ENCODE measurements around the gene MPIG6B. TPM values are rescaled to one million over a fixed set of nuclear protein-coding genes. Genes with fewer than 3 reads are reported as not detected.

The MPIG6B gene
- total RNA-seq, 1 donor from 2014 or later: not detected

DNA sequence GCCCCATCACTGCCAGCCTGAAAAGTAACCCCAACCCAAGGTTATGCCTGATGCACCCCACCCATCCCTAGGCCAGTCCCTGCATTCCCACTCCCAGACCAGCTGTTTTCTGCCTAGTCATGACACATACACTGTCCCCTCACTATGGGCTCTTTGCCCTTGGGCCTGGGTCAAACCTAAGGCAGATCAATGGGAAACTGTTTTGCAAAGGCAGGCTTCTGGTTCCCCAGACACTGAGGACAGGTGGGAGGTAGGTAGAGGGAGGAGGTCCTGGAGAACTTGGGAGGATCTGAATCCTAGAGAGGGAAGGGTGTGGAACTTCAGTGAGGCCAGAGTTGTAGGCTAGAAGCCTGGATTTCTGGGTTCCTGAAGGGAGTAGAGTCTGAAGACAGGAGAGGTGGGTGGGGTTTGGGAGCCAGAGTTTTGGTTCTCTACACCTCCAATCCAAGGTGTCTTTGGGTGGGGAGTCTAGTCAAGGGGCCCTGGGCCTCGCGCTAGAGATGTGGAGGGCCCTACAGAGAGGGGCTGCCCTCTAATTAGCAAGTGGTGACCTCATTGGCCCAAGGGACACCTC is 11.2 kb downstream of the MPIG6B start:
- Mint-ChIP-seq H3K4me1 (ENCODE audit: unreplicated experiment) (peaks cover 55% of the 10 kb centered on the region), H3K4me3 (ENCODE audit: unreplicated experiment) (peak overlapping the region; percentile 100), H3K36me3 (ENCODE audit: low read depth, unreplicated experiment) (peaks cover 27% of the 10 kb centered on the region), H3K9me3 (ENCODE audit: unreplicated experiment) (no peaks in the 10 kb centered on the region), H3K27me3 (ENCODE audit: unreplicated experiment) (peaks cover 22% of the 10 kb centered on the region), H3K27ac (ENCODE audit: unreplicated experiment) (peak overlapping the region; percentile 100)
- DNase-seq (ENCODE audit: low spot score): no peak
- TF ChIP-seq, protein P1, sequence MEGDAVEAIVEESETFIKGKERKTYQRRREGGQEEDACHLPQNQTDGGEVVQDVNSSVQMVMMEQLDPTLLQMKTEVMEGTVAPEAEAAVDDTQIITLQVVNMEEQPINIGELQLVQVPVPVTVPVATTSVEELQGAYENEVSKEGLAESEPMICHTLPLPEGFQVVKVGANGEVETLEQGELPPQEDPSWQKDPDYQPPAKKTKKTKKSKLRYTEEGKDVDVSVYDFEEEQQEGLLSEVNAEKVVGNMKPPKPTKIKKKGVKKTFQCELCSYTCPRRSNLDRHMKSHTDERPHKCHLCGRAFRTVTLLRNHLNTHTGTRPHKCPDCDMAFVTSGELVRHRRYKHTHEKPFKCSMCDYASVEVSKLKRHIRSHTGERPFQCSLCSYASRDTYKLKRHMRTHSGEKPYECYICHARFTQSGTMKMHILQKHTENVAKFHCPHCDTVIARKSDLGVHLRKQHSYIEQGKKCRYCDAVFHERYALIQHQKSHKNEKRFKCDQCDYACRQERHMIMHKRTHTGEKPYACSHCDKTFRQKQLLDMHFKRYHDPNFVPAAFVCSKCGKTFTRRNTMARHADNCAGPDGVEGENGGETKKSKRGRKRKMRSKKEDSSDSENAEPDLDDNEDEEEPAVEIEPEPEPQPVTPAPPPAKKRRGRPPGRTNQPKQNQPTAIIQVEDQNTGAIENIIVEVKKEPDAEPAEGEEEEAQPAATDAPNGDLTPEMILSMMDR (IDR thresholded peaks at IDR 0.05; ENCODE audit: unreplicated experiment): no peak

DNA sequence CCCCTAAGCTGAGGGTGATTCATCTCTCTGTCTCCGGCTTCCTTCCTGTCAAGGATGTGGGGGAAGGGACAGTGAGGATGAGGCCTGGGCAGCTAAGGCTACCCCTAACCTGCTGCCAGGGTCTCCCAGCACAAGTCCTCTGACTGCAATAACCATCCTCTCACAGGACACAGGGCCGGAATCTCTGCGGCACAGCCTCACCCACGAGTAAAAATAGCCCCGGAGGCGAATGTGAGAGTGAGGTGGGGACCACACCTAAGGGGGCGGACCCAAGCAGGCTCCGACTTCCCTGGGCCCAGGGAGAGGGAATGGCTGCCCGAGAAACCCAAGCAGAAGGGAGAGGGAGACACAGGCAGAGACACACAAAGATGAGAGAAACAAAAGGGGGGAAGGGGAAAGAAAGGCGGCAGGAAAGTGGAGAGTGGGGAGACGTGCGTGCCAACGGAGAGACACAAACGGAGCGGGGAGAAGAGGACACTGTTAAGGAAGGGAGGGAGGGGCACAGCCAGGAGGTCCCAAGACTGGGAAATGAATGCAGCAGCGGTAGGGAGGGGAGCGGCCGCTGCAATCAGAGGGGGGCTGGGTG is 11.7 kb downstream of the MPIG6B start:
- peaks cover 27% of the 10 kb centered on the region for H3K36me3 Mint-ChIP-seq (ENCODE audit: low read depth, unreplicated experiment)
- H3K27ac Mint-ChIP-seq (ENCODE audit: unreplicated experiment): peak overlapping the region; percentile 100
- peak; percentile 38 for DNase-seq (ENCODE audit: low spot score)

DNA sequence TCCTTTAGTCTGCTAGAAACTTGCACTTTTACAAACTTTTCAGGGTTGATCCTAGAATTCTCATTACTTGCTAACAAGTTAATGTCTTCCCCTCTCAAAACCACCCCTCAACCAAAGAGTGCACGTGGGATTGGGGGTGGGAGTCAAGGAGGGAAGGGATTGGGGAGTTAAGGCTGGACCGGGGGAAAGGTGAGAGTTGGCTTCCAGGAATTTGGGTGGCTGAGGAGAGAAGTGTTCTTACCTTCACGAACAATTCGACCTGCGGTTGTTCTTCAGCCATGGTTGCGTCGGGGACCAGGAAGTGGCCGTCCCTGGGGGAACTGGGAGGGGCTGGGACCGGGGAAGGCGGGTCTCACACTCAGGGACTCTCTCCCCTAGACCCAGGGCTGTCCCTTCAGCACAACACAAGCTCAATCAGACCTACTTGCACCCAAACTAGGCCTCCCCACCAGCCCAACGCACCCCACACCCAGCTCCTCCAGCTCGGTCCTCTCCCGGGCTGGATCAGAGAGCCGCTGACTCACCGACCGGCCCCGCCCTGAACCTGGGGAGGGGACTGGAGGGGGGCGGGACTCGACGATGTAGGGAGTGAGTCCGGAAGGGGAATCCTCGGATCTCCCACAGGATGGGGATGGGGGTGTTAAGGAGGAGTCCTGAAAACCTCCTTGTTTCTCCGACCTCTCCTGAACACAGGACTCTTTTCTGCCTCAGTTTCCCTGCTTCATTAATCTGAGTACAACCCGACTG is 13.0 kb downstream of the MPIG6B start, which contains the start of gene CLIC1:
Gene CLIC1 (minus strand): TSS at position 510 of the 747 bp plus-strand sequence. CDS start 230 bp downstream, at position 280.
- DNase-seq (ENCODE audit: low spot score): peak; percentile 73
- no peaks in the 10 kb centered on the region for H3K9me3 Mint-ChIP-seq (ENCODE audit: unreplicated experiment)
- H3K27ac Mint-ChIP-seq (ENCODE audit: unreplicated experiment): peak within 1 kb of the TSS; percentile 100
- peak within 1 kb of the TSS; percentile 100 for H3K4me3 Mint-ChIP-seq (ENCODE audit: unreplicated experiment)
- peaks cover 27% of the 10 kb centered on the region for H3K36me3 Mint-ChIP-seq (ENCODE audit: low read depth, unreplicated experiment)
- peaks cover 20% of the 10 kb centered on the region for H3K27me3 Mint-ChIP-seq (ENCODE audit: unreplicated experiment)
- TF ChIP-seq, protein P1 (IDR thresholded peaks at IDR 0.05; ENCODE audit: unreplicated experiment): no peak
- peaks cover 53% of the 10 kb centered on the region for H3K4me1 Mint-ChIP-seq (ENCODE audit: unreplicated experiment)

More for the DNA sequence above, 11.7 kb downstream of the MPIG6B start:
- H3K4me3 Mint-ChIP-seq (ENCODE audit: unreplicated experiment): peak overlapping the region; percentile 100
- peaks cover 22% of the 10 kb centered on the region for H3K27me3 Mint-ChIP-seq (ENCODE audit: unreplicated experiment)
- TF ChIP-seq, protein P1 (IDR thresholded peaks at IDR 0.05; ENCODE audit: unreplicated experiment): no peak
- no peaks in the 10 kb centered on the region for H3K9me3 Mint-ChIP-seq (ENCODE audit: unreplicated experiment)
- peaks cover 58% of the 10 kb centered on the region for H3K4me1 Mint-ChIP-seq (ENCODE audit: unreplicated experiment)

DNA sequence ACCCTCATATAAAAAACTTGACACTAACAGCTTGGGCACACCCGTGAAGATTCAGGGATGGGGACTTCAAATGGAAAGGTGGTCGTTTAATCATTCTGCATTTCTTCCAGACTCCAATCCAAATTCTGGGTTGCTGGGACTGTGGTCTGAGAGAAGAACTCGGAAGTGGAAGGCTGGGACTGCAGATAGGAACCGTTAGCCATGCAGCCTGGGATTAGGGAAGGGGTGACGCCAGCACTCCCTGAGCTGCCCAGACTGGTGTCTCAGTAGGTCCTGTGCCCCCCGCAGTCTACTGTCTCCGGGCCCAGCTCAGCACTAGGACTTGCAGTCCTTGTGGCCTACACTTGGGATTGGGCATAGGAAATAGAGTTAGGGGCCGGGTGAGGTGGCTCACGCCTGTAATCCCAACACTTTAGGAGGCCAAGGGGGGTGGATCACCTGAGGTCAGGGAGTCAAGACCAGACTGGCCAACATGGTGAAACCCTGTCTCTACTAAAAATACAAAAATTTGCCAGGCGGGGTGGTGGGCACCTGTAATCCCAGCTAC is 13.7 kb downstream of the MPIG6B start:
- Mint-ChIP-seq H3K27ac (ENCODE audit: unreplicated experiment) (peak overlapping the region; percentile 100), H3K9me3 (ENCODE audit: unreplicated experiment) (no peaks in the 10 kb centered on the region), H3K4me1 (ENCODE audit: unreplicated experiment) (peaks cover 51% of the 10 kb centered on the region), H3K27me3 (ENCODE audit: unreplicated experiment) (peaks cover 20% of the 10 kb centered on the region), H3K4me3 (ENCODE audit: unreplicated experiment) (peak overlapping the region; percentile 100), H3K36me3 (ENCODE audit: low read depth, unreplicated experiment) (peaks cover 23% of the 10 kb centered on the region)
- no peak for DNase-seq (ENCODE audit: low spot score)
- TF ChIP-seq, protein P1 (IDR thresholded peaks at IDR 0.05; ENCODE audit: unreplicated experiment): no peak

All from endothelial cell (in vitro differentiated cells).